ENCODE data around the gene KLK10. TPM values are rescaled to one million over a fixed set of nuclear protein-coding genes. Genes with fewer than 3 reads are reported as not detected.

Gene KLK10
- total RNA-seq, 1 experiment from 2014 or later, result 33.6 TPM

GRCh38 chr19:51027126-51027806 is 7.8 kb upstream of the KLK10 start:
- no peak overlapping the region for H2AFZ ChIP-seq (ENCODE audit: low read depth, low read length, poor library complexity, severe bottlenecking)
- ATAC-seq (no peak), DNase-seq (ENCODE audit: low read depth, low spot score) (no peak)
- CTCF ChIA-PET, result interaction anchor here (0.7 to 1.2 kb wide), 2 partner anchors 9 to 69 kb away, joined by 3 read pairs; no protein-coding TSS in a partner anchor
- H3K9me2 ChIP-seq (ENCODE audit: insufficient read depth), result no peaks in the 10 kb centered on the region
- peaks cover 0 to 12% of the 10 kb centered on the region in 2 experiments; a peak in 2 of 4 replicates for H3K4me1 ChIP-seq (ENCODE audit: control insufficient read depth in 1 of 2, insufficient read depth in 2 of 2, low read length in 2 of 2)
- H3K27me3 ChIP-seq (ENCODE audit: insufficient read depth, low read length), result no peaks in the 10 kb centered on the region
- H3K4me3 ChIP-seq (replicated peaks in 1 of 2; ENCODE audit: low read depth in 1 of 2, low read length in 2 of 2), result no peak overlapping the region
- POLR2A ChIA-PET, result interaction anchor here (0.9 kb wide), 1 partner anchor 8 kb away, joined by 3 read pairs; no protein-coding TSS in a partner anchor
- no peaks in the 10 kb centered on the region for H4K20me1 ChIP-seq (ENCODE audit: insufficient read depth)
- RAD21 ChIA-PET (ENCODE audit: low non-redundant PET in 1 of 2, low total read pairs in 2 of 2, uncharacterized antibody in 2 of 2, unreplicated experiment in 2 of 2), result no interaction called here
- no peaks in the 10 kb centered on the region for H3K9me3 ChIP-seq (ENCODE audit: control insufficient read depth in 1 of 2, insufficient read depth in 1 of 2, low read depth in 1 of 2, low read length in 2 of 2)
- H3K27ac ChIP-seq (ENCODE audit: low read depth, low read length), result no peak overlapping the region
- no peak overlapping the region for H3K4me2 ChIP-seq (ENCODE audit: low read length)
- no peak overlapping the region for H3K9ac ChIP-seq (ENCODE audit: low read length)
- TF ChIP-seq JUND (IDR thresholded peaks at IDR 0.05), result no peak
- TF ChIP-seq CTCF (IDR thresholded peaks at IDR 0.05 in 2 of 3, conservative IDR thresholded peaks at IDR 0.05 in 1 of 3; ENCODE audit: borderline replicate concordance in 1 of 3, insufficient read depth in 1 of 3, low read depth in 2 of 3, low read length in 2 of 3), result no peak
- no peak for TF ChIP-seq EZH2phosphoT487 (IDR thresholded peaks at IDR 0.05; ENCODE audit: borderline replicate concordance)
- TF ChIP-seq ZNF274 (IDR thresholded peaks at IDR 0.05; ENCODE audit: low read depth, low read length), result no peak
- no peak for TF ChIP-seq RAD21 (IDR thresholded peaks at IDR 0.05; ENCODE audit: low read depth)
- TF ChIP-seq ZFX (IDR thresholded peaks at IDR 0.05), result no peak
- no peak for TF ChIP-seq CBX3 (IDR thresholded peaks at IDR 0.05; ENCODE audit: low read depth)
- TF ChIP-seq ATF3 (IDR thresholded peaks at IDR 0.05), result no peak
- no peaks in the 10 kb centered on the region for H3K79me2 ChIP-seq (ENCODE audit: insufficient read depth, low read length)
- intact Hi-C loops (cut with micrococcal nuclease), result no loop called here
- BruUV-seq (replicated peaks), result no TSS peak
- no peaks in the 10 kb centered on the region for H3K36me3 ChIP-seq (ENCODE audit: control insufficient read depth in 1 of 2, insufficient read depth in 2 of 2, low read length in 2 of 2)
